ENCODE measurements around the gene TMEM178A. TPM values are rescaled to one million over a fixed set of nuclear protein-coding genes. Genes with fewer than 3 reads are reported as not detected.

The TMEM178A gene
- total RNA-seq, 2 experiments from 2014 or later = 0.22 to 0.53 TPM

- intact Hi-C loops (cut with DNase I, micrococcal nuclease) = no loop called here
- H3K4me3 Mint-ChIP-seq = no peak overlapping the region
Measured at GRCh38 chr2:39668576-39669080, 2.9 kb downstream of the TMEM178A start.

GRCh38 chr2:39671604-39672003 is 5.9 kb downstream of the TMEM178A start:
- H3K27me3 ChIP-seq (ENCODE audit: control insufficient read depth in 1 of 2, insufficient read depth in 2 of 2, low read length in 2 of 2) = peaks cover 9 to 54% of the 10 kb centered on the region in 2 experiments
- Mint-ChIP-seq H3K9me3 (no peaks in the 10 kb centered on the region), H3K27ac (no peak overlapping the region), H3K27me3 (peaks cover 61% of the 10 kb centered on the region), H3K4me3 (no peak overlapping the region), H3K4me1 (ENCODE audit: low read depth) (peaks cover 1% of the 10 kb centered on the region), H3K36me3 (ENCODE audit: low read depth) (no peaks in the 10 kb centered on the region)
- intact Hi-C loops (cut with DNase I, micrococcal nuclease) = no loop called here
- H3K4me1 ChIP-seq (ENCODE audit: insufficient read depth, low read length) = peaks cover 1% of the 10 kb centered on the region
- DNase-seq (no peak), ATAC-seq (ENCODE audit: poor library complexity) (no peak)
- ChIA-PET CTCF (no interaction called here), POLR2A (no interaction called here)
- H3K9me3 ChIP-seq (ENCODE audit: control insufficient read depth in 1 of 2, insufficient read depth in 1 of 2, low read length in 2 of 2) = no peaks in the 10 kb centered on the region
- TF ChIP-seq, protein P1, sequence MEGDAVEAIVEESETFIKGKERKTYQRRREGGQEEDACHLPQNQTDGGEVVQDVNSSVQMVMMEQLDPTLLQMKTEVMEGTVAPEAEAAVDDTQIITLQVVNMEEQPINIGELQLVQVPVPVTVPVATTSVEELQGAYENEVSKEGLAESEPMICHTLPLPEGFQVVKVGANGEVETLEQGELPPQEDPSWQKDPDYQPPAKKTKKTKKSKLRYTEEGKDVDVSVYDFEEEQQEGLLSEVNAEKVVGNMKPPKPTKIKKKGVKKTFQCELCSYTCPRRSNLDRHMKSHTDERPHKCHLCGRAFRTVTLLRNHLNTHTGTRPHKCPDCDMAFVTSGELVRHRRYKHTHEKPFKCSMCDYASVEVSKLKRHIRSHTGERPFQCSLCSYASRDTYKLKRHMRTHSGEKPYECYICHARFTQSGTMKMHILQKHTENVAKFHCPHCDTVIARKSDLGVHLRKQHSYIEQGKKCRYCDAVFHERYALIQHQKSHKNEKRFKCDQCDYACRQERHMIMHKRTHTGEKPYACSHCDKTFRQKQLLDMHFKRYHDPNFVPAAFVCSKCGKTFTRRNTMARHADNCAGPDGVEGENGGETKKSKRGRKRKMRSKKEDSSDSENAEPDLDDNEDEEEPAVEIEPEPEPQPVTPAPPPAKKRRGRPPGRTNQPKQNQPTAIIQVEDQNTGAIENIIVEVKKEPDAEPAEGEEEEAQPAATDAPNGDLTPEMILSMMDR (IDR thresholded peaks at IDR 0.05) = no peak
- H3K36me3 ChIP-seq (ENCODE audit: insufficient read depth, low read length) = no peaks in the 10 kb centered on the region
- H3K4me3 ChIP-seq (ENCODE audit: low read length) = no peak overlapping the region
- no peak overlapping the region for H3K27ac ChIP-seq (ENCODE audit: low read depth in 1 of 2, low read length in 2 of 2)

More at GRCh38 chr2:39668576-39669080, 2.9 kb downstream of the TMEM178A start:
- Histone ChIP-seq H3K4me1 (ENCODE audit: insufficient read depth, low read length) (peaks cover 4% of the 10 kb centered on the region), H3K4me3 (ENCODE audit: low read length) (no peak overlapping the region), H3K9me3 (ENCODE audit: control insufficient read depth in 1 of 2, insufficient read depth in 1 of 2, low read length in 2 of 2) (no peaks in the 10 kb centered on the region), H3K27ac (ENCODE audit: low read depth in 1 of 2, low read length in 2 of 2) (no peak overlapping the region), H3K27me3 (ENCODE audit: control insufficient read depth in 1 of 2, insufficient read depth in 2 of 2, low read length in 2 of 2) (peaks cover 18 to 63% of the 10 kb centered on the region in 2 experiments), H3K36me3 (ENCODE audit: insufficient read depth, low read length) (no peaks in the 10 kb centered on the region)
- H3K27ac Mint-ChIP-seq = no peak overlapping the region
- DNase-seq (no peak), ATAC-seq (ENCODE audit: poor library complexity) (no peak)
- ChIA-PET CTCF (no interaction called here), POLR2A (no interaction called here)
- peaks cover 78% of the 10 kb centered on the region for H3K27me3 Mint-ChIP-seq
- H3K4me1 Mint-ChIP-seq (ENCODE audit: low read depth) = peaks cover 4% of the 10 kb centered on the region
- H3K36me3 Mint-ChIP-seq (ENCODE audit: low read depth) = no peaks in the 10 kb centered on the region
- no peaks in the 10 kb centered on the region for H3K9me3 Mint-ChIP-seq
- TF ChIP-seq, protein P1 (IDR thresholded peaks at IDR 0.05) = no peak

DNA sequence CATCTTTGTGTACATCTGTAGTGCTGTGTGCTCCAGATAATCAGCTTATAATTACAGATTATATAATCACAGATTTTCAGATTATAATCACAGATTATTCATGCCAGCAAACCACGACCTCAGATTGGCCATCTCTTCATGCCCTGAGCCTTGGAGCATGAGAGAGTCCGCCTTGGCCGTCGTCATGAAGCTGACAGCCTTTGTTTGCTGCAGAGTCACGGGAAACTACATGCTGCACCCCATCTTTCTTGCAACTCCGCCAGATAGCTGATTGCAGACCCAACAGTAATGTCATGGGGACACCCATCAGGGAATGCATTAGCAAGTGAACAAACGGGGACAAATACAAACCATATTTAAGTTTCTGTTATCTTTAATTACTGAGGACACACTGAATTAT is 7.3 kb downstream of the TMEM178A start:
- CTCF ChIA-PET = interaction anchor here (0.6 kb wide), 1 partner anchor 35 kb away, joined by 3 read pairs; no protein-coding TSS in a partner anchor
- no peaks in the 10 kb centered on the region for H3K36me3 ChIP-seq (ENCODE audit: insufficient read depth, low read length)
- TF ChIP-seq, protein P1 (IDR thresholded peaks at IDR 0.05) = no peak

More for the DNA sequence above, 7.3 kb downstream of the TMEM178A start:
- intact Hi-C loops (cut with DNase I, micrococcal nuclease) = no loop called here
- POLR2A ChIA-PET = no interaction called here
- DNase-seq (no peak), ATAC-seq (ENCODE audit: poor library complexity) (no peak)
- Mint-ChIP-seq H3K27me3 (peaks cover 52% of the 10 kb centered on the region), H3K4me1 (ENCODE audit: low read depth) (no peaks in the 10 kb centered on the region), H3K27ac (no peak overlapping the region), H3K4me3 (no peak overlapping the region), H3K36me3 (ENCODE audit: low read depth) (no peaks in the 10 kb centered on the region), H3K9me3 (no peaks in the 10 kb centered on the region)
- H3K9me3 ChIP-seq (ENCODE audit: control insufficient read depth in 1 of 2, insufficient read depth in 1 of 2, low read length in 2 of 2) = no peaks in the 10 kb centered on the region
- no peak overlapping the region for H3K27ac ChIP-seq (ENCODE audit: low read depth in 1 of 2, low read length in 2 of 2)
- no peaks in the 10 kb centered on the region for H3K4me1 ChIP-seq (ENCODE audit: insufficient read depth, low read length)
- peaks cover 0 to 40% of the 10 kb centered on the region in 2 experiments for H3K27me3 ChIP-seq (ENCODE audit: control insufficient read depth in 1 of 2, insufficient read depth in 2 of 2, low read length in 2 of 2)
- no peak overlapping the region for H3K4me3 ChIP-seq (ENCODE audit: low read length)

Data from CD4-positive, alpha-beta T cell (primary cell).